AG04449 (cell line): Measurements from ENCODE around the gene DPF3.
"Not testable (repeated sequence)": the region's sequence is repeated elsewhere in the genome, so short reads cannot be mapped to it uniquely, and the experiment has no call there.

Source experiments
- CTCF ChIA-PET: fragments of 350-600 bp; formaldehyde crosslinking; extraction: SDS; loops from one replicate; lab custom pipeline; 2021; ENCODE audit warnings: antibody characterized with exemption; lab: Yijun Ruan, JAX
- POLR2A ChIA-PET: fragments of 400-600, 350-600 bp; formaldehyde crosslinking; extraction: SDS; loops from one replicate; lab custom pipeline; 2020; ENCODE audit warnings: antibody characterized with exemption, inconsistent platforms; lab: Yijun Ruan, JAX
- DNase-seq: peaks from one replicate; pipeline ENCODE4 v3.0.0-alpha.2; 2010; ENCODE audit warnings: low read depth, low spot score
- H3K4me3 ChIP-seq: 2 replicates; pipeline ENCODE4 v1.5.1; 2011; ENCODE audit warnings: low read depth, mild to moderate bottlenecking, control low read depth, low read length
- CTCF ChIP-seq: IDR thresholded peaks from one replicate; pipeline ENCODE4 v1.5.1; 2011; ENCODE audit warnings: mild to moderate bottlenecking, moderate library complexity, low read length, control low read depth, inconsistent platforms; ENCODE audit not compliant: insufficient read depth; ENCODE audit errors: missing control alignments

The DPF3 gene

GRCh38 chr14:72753879-72754400, 140.0 kb downstream of the DPF3 start:
- ChIA-PET CTCF (no interaction called here), POLR2A (no interaction called here)
- H3K4me3 ChIP-seq, result no peak overlapping the region
- no peak for TF ChIP-seq CTCF
- no peak for DNase-seq

DNA sequence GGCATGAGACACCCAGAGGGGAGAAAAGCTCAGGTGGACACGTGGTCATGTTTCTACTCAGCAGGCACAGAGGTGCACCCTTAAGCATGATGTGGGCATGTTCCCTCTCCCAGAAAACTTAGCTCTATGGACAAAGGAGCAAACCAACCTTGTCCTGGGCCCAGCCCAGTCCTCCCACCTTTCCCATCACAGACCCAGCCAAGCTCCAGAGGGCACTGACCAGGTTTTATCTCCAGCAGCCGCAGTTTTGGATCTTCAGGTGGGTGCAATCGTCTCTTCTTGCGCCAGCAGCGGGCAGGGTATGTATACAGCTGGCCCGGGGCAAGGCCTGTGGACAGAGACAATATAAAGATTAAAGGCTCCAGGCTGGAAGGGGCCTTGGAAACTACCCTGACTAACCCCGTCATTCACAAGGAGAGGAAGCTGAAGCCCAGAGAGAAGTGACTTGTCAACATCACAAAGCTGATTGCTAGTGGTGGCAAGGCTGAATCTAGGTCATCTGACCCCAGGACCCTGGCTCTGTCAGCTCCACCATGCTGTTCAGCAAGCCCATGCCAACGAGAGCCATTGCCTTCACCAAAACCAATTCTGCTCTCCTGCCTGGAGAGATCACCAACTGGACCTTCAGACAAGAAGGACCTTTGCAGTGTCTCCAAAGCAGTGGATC, 140.7 kb downstream of the DPF3 start:
- CTCF ChIA-PET, result interaction anchor here (1.9 kb wide), 1 partner anchor 18 kb away, joined by 4 read pairs; no protein-coding TSS in a partner anchor
- DNase-seq, result no peak
- POLR2A ChIA-PET, result no interaction called here
- no peak overlapping the region for H3K4me3 ChIP-seq
- TF ChIP-seq CTCF, result no peak

DNA sequence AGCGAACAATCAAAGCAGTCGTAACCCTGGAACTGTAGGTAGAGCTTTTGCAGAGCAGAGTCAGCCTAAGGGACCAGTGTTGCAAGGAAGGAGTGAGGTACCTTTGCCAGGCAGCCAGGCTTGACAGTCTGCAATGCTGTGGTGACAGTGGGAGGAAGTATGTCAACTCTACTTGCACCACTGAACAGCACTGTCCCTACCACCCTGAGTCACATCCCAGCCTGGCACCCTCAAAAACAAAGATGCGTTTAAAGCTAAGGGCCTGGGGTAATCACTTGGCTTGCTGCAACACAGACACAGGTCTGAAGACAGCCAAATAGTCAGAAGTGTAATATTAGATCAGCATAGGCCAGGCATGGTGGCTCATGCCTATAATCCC, 141.9 kb downstream of the DPF3 start:
- no peak overlapping the region for H3K4me3 ChIP-seq
- ChIA-PET CTCF (interaction anchor here (1.6 to 1.9 kb wide), 2 partner anchors 18 to 19 kb away, joined by 3 to 4 read pairs; no protein-coding TSS in a partner anchor), POLR2A (no interaction called here)
- no peak for TF ChIP-seq CTCF
- DNase-seq, result no peak

- no peak for TF ChIP-seq CTCF
Observed at GRCh38 chr14:72751276-72752033, 142.4 kb downstream of the DPF3 start.

DNA sequence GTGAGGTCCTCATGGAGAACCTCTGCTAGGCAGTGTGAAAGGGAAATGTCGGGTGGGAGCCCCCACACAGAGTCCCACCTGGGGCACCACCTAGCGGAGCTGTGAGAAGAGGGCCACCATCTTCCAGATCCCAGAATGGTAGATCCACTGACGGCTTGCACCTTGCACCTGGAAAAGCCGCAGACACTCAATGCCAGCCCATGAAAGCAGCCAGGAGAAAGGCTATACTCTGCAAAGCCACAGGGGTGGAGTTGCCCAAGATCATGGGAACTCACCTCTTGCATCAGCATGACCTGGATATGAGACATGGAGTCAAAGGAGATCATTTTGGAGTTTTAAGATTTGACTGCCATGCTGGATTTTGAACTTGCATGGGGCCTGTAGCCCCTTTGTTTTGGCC, 145.0 kb downstream of the DPF3 start:
- DNase-seq, H3K4me3 ChIP-seq, POLR2A ChIA-PET: not testable (repeated sequence)
- CTCF ChIA-PET, result interaction anchor here (1.4 kb wide), 1 partner anchor 11 kb away, joined by 4 read pairs; no protein-coding TSS in a partner anchor

More at GRCh38 chr14:72751276-72752033, 142.4 kb downstream of the DPF3 start:
- POLR2A ChIA-PET, result no interaction called here
- no peak for DNase-seq
- CTCF ChIA-PET, result interaction anchor here (1.0 to 1.9 kb wide), 5 partner anchors 12 to 237 kb away, joined by 3 to 5 read pairs (median 4); no protein-coding TSS in a partner anchor
- no peak overlapping the region for H3K4me3 ChIP-seq

DNA sequence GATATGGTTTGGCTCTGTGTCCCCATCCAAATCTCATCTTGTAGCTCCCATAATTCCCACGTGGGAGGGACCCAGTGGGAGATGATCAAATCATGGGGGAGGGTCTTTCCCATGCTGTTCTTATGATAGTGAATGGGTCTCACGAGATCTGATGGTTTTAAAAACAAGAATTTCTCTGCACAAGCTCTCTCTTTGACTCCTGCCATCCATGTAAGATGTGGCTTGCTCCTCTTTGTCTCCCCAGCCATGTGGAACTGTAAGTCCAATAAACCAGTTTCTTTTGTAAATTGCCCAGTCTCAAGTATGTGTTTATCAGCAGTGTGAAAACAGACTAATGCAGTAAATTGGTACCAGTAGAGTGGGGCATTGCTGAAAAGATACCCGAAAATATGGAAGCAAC, 146.2 kb downstream of the DPF3 start:
- ChIA-PET CTCF (interaction anchor here (0.9 to 2.9 kb wide), 4 partner anchors 16 to 234 kb away, joined by 4 to 8 read pairs (median 4); no protein-coding TSS in a partner anchor), POLR2A (interaction anchor here (0.8 kb wide), 1 partner anchor 33 kb away, joined by 3 read pairs; no protein-coding TSS in a partner anchor)
- TF ChIP-seq CTCF, result no peak
- no peak overlapping the region for H3K4me3 ChIP-seq
- DNase-seq, result no peak
